Activated naive CD4-positive, alpha-beta T cell treated with Interleukin-2 at 50 U/mL for 16 hours (primary cell): ENCODE data around the gene PEX16.
A peak's percentile ranks its signal among the peaks of the same experiment; 100 is the strongest.

ENCODE experiments used
- DNase-seq: peaks from one replicate; pipeline ENCODE4 v3.0.0-alpha.2; 2020

Gene PEX16

GRCh38 chr11:45930951-45931570, 13.4 kb upstream of the PEX16 start:
- no peak for DNase-seq

- no peak for DNase-seq
Measured at GRCh38 chr11:45930031-45930794, 12.5 kb upstream of the PEX16 start.

DNA sequence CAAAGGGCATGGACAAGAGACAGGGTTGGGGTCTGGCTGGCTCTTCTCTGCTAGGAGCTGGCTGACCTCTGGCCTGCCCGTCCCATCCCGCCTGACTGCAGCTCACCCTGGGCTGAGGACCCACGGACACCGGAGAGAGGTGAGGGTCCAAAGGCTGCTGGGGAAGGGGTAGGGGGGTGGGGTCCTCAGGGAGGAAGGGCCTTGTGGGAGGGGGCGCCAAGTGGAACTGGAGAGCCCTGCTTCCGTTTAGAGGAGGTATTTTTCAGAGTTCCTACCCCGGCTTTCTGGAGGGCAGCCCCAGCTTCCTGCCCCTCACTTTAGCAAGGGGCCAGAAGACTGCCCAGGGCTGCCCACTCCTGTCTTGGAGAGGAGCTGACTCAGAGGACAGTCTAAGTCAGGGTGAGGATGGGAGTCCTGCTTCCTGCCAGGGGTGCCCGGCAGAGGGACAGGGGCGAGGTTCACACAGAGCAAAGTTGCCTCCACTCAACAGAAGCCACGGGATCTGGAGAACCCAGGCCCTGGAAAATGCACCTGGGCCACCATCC, 11.9 kb upstream of the PEX16 start:
- no peak for DNase-seq

DNA sequence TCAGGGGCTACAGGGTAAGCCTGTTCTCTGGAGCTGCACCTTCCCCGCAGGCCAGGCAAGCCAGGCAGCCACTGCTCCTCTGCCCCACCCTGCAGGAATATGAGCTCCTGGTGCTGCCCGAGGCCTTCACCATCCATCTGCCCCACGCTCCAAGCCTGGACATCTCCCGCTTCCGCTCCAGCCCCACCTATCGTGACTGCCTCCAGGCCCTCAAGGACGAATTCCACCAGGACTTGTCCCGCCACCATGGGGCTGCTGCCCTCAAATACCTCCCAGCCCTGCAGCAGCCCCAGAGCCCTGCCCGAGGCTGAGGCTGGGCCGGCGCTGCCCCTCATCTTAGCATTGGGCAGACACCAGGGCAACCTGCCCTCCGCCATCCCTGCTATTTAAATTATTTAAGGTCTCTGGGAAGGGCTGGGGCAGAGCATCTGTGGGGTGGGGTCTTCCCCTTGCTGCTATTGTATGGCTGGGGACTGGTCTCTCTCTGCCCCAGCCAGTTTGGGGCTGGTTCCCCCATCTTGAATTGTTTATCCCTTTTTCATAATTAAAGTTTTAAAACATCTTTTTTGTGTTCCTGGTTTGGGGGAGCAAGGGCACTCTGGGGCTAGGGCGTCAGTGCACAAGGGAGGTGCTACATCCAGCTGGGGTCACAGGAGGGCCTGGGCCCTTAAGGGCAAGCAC, 11.0 kb upstream of the PEX16 start:
- no peak for DNase-seq

- no peak for DNase-seq
Measured at GRCh38 chr11:45927684-45928413, 10.2 kb upstream of the PEX16 start.

DNA sequence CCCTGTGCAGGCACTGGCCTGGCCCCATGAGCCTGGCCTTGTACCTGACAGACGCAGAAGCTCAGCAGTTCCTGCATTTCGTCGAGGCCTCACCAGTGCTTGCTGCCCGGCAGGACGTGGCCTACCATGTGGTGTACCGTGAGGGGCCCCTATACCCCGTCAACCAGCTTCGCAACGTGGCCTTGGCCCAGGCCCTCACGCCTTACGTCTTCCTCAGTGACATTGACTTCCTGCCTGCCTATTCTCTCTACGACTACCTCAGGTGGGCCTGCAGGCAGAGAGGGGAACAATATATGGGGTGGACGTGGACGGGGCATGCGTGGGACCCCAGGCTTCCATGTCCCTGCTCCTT, 9.6 kb upstream of the PEX16 start:
- no peak for DNase-seq

- no peak for DNase-seq
Measured at GRCh38 chr11:45926536-45927331, 9.1 kb upstream of the PEX16 start.

DNA sequence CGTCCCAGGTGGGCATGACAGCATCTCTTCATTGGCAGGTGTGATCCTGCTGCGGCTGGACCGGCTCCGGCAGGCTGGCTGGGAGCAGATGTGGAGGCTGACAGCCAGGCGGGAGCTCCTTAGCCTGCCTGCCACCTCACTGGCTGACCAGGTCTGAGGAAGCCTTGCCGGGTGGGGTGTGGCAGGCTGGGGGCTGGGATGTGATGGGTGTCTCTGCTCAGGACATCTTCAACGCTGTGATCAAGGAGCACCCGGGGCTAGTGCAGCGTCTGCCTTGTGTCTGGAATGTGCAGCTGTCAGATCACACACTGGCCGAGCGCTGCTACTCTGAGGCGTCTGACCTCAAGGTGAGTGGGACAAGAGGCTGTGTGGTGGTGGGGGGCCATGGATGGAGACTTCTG, 8.3 kb upstream of the PEX16 start:
- DNase-seq: no peak

GRCh38 chr11:45925550-45925949, 7.9 kb upstream of the PEX16 start:
- DNase-seq: no peak

DNA sequence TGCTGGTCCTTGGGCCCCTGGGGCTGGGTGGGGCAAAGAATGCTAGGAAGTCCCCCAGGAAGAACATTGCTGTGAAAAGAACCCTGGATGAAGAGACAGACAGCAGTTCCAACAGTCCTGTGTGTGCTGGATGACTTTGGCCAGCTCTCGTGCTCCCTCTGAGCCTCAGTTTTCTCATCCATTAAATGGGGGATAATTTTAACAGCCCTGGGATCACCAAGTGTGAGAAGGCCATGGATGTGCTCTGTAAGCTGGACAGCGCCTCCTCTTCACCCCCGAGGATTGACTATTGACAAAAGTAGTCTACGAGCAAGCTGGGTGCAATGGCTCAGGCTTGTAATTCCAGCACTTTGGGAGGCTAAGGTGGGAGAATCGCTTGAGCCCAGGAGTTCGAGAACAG, 7.2 kb upstream of the PEX16 start:
- no peak for DNase-seq

- no peak for DNase-seq
Measured at GRCh38 chr11:45924036-45924915, 6.6 kb upstream of the PEX16 start.

GRCh38 chr11:45922425-45923082, 4.9 kb upstream of the PEX16 start, which contains the start of gene LARGE2:
LARGE2 (plus strand) TSS chr11:45922656; CDS start chr11:45922883, 227 bp downstream.
- no peak for DNase-seq

DNA sequence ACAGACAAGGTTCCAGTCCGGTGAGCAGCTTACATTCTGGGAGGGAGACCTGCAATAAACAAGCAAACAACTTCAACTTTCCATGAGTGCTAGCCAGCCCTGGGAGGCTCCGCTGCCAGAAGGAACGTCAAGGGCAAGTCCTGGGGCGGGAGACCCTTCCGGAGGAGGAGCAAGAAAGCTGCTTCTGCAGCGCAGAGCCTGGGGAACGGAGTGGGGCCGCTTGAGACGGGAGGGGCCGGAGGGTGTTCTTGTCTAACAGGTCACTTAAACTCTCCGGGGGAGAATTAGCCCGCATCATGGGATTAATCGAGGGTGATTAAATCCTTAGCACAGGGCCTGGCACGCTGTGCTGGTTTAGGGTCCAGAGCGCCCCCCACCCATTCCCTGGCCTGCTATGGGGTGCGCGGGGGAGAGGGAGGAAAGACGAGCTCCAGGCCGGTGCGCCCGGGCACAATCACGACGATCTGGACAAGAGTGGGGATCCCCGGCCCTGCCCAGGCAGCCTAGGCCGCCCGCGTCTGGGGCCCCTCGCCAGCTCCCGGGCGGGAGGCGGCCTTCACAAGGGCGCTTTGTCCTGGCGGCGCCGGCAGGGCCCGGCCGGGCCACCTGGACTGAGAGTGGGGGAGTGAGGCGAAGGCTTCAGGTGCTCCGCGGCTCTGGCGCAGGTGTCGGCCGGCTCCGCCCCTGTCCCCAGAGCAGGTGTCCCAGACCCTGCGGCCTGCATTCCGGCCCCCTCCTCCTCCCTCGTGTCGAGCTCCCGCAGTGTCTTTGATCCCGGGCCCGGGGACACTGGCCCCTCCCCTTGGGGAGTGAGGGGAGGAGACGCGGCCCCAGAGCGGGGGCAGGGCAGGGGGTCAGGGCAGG, 4.1 kb upstream of the PEX16 start:
- no peak for DNase-seq

DNA sequence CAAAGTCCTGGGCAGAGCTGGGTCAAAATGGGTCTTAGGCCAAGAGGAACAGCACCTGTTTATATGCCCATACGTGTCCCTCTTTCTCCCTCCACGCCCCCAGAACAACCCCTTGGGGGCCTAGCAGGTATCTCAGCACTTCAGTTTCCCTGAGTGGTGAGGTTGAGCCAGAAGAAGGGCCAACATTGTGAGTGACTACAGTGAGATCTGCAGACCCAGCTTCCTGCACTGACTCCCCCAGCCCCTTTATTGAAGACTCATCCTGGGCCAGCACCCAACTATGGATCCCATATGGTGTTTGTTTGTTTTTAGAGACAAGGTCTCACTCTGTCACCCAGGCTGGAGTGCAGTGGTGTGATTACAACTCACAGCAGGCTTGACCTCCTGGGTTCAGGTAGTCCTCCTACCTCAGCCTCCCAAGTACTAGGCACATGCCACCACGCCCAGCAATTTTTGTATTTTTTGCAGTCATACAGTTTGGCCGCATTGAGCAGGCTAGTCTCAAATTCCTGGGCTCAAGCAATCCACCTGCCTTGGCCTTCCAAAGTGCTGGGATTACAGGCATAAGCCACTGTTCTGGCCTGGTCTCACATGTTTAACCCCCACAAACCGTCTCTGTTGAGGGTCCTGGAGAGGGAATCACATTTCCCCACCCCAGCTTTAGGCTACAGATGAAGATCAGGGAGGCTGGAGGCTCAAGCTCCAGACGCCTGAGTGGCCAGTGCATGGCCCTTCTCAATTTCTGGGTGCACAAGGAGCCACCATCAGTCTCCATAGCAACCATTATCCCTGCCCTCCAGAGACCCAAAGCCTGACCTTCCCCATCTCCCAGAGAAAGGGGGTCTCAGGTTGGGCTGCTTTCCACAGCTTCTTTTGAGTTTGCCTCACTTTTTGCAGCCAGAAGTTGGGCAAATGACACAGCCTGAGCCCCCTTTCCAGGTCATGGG, 3.1 kb upstream of the PEX16 start:
- DNase-seq: no peak

DNA sequence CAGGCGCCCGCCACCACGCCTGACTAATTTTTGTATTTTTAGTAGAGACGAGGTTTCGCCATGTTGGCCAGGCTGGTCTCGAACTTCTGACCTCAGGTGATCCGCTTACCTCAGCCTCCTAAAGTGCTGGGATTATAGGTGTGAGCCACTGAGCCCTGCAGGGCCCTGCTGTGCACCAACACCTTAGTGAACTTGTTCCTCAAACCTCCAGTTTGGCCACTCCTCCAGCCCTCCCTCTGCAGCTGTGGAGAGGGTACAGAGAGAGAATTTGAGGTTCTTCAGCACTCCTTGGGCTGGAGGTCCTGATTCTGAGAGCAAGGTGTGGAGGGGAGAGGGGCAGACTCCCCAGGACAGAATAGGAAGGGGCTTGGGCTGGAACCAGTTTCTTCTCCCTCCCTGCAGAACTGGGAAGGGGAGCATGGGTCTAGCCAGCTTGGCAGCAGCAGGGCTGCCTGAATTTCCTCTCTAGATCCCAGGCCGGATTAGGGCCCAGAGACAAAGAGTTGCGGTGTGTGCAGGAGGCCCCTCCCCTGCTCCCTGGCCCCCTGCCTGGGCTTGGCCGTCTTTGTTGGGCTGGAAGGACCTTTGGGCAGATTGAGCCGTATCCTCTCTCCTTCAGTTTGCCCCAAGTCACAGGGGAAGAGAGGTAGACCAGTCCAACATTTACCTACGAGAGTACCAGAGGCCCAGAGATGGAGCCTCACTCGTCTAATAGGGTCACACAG, 2.3 kb upstream of the PEX16 start:
- no peak for DNase-seq

DNA sequence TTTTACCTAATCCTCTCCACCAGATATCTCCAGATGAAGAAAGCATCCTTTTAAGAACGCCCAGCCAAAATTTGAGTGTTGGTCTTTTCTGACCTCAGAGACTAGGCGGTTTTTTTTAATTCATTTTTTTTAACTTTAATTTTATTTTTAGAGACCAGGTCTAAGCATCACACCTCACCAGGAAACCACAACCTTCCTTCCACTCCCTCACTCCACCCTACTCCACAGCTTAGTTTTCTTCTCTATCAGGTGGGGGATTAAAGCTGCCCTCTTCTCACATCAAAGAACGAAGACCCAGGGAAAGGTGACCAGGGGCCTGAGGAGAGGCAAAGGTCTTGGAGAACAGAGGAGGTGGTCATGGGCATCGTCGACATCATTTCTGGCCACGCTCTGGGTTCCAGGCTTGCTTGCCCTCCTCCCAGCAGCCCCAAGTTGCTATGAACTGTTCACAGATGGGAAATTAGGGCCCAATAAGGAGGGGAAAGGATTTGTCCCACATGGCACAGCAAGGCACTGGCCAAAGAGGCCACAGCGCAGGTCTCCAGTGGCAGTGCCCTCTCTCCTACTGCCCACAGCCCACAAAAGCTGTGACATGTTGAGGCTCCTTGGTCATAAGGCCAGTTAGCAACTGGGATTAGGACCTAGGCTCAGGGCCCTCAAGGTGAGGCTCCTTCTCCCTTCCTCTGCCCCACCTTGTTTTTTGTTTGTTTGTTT, 1.4 kb upstream of the PEX16 start:
- DNase-seq: no peak

GRCh38 chr11:45918331-45918941, 759 bp upstream of the PEX16 start:
- peak; percentile 73 for DNase-seq
